HuH-7 (cell line): ENCODE measurements around the gene PLA2G6.
"Not testable (repeated sequence)": the region's sequence is repeated elsewhere in the genome, so short reads cannot be mapped to it uniquely, and the experiment has no call there.

Experiments
- DNase-seq: peaks from one replicate; pipeline ENCODE4 v3.0.0; 2011; ENCODE audit warnings: low spot score

The PLA2G6 gene

DNA sequence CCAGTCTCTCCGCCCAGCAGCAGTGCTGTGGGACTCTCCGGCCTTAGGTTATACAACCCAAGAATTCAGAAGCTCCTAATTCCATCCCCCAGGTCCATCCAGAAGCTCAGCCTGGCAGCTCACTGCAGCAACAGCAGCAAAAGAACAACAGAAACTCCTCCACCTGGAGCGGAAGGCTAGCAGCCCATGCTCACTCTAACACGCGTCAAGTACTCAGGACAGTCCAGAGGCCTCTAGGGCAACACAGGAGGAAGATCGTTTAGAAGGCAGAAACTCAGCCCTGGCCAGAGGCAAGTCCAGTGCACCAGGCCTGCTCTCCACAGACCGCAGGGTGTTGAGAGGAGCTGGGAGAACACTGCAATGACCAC is 17.1 kb downstream of the PLA2G6 start:
- no peak for DNase-seq

- DNase-seq = no peak
Observed at GRCh38 chr22:38163844-38164550, 17.6 kb downstream of the PLA2G6 start.

DNA sequence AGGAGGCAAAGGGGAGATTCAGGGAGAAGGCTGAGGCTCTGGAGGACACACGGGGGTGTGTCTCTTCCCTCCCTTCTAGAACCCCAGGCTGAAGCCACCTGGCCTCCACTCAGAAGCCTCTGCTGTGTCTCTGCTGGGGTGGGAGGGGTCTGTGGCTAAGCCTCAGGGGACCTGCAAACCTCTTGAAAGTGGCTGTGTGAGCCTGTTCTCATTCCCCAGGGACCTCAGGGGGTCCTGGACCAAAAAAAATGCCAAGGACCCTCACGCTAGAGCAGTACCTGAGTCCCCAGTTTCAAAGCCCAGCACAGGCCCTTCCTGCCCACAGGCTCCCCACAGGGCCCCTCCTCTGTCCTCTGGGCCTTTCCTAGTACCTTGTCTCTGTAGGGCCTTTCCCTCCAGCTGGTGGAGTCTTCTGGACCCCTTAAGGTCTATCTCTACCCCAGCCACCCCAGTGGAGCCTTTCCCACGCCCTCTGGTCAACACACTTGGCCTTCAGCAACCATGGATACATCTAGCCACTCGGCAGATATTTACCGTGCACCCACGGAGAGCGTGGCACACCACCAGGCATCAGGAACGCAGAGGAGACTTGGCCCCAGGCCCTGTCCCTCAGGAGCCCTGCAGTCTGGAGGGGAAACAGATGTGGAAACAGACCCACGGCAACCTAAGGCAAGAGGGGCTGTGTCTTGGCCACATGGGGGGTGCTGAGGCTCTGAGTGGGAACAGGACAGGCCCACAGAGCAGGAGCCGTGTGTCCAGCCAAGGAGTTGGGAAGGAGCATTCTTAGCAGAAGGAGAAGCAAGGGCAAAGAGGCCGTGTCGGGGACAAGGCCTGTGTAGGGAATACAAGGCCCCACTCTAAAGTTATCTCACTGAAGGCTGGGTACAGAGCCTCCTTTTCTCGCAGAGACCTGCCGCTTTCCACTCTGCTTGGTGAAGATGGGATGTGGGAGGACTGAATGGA is 18.5 kb downstream of the PLA2G6 start:
- no peak for DNase-seq

DNA sequence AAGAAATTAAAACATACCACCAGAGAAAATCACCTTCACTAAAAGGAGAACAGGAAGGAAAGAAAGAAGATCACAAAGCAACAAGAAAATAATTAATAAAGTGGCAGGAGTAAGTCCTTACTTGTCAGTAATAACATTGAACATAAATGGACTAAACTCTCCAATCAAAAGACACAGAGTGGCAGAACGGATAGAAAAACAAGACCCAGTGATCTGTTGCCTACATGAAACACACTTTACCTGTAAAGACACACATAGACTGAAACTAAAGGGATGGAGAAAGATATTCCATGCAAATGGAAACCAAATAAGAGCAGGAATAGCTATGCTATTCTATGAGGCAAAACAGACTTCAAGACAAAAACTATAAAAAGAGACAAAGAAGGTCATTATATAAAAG is 25.9 kb downstream of the PLA2G6 start:
- no peak for DNase-seq

DNA sequence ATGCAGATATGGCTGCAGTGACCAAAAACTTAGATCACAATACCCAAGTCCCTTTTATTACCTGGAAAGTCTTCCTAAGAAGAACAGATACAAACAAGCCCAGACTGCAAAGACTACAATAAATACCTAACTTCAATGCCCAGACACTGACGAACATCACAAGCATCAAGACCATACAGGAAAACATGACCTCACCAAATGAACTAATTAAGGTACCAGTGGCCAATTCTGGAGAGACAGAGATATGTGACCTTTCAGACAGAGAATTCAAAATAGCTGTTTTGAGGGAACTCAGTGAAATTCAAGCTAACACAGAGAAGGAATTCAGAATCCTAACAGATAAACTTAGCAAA is 27.1 kb downstream of the PLA2G6 start:
- DNase-seq = not testable (repeated sequence)

DNA sequence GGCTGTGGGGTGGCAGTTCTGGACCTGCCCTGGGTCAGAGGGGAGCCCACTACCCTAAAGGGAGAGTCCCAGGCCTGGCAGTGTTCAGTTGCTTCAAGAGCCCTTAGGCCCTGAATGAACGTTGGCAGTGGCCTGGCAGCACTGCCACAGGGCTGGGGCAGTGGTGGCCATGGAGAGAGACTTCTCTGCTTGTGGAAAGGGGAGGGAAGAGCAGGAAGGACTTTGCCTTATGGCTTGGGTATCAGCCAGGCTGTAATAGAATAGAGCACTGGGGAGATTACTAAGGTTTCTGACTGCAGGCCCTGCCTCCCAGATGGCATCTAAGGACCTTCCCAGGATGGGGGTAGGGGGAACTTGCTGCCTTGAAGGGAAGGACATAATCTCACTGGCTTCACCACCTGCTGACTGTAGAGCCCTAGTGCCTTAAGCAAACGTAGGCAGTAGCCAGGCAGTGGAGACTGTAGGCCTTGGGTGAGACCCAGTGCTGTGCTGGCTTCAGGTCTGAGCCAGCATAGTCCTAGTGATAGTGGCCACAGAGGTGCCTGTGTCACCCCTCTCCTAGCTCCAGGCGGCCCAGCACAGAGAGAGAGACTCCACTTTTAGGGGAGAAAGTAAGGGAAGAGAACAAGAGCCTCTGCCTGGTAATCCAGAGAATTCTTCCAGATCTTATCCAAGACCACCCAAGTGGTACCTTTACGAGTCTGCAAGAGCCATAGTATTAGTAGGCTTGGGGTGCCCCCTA is 27.6 kb downstream of the PLA2G6 start:
- DNase-seq = no peak

GRCh38 chr22:38151126-38151500 is 30.5 kb downstream of the PLA2G6 start:
- DNase-seq = no peak

DNA sequence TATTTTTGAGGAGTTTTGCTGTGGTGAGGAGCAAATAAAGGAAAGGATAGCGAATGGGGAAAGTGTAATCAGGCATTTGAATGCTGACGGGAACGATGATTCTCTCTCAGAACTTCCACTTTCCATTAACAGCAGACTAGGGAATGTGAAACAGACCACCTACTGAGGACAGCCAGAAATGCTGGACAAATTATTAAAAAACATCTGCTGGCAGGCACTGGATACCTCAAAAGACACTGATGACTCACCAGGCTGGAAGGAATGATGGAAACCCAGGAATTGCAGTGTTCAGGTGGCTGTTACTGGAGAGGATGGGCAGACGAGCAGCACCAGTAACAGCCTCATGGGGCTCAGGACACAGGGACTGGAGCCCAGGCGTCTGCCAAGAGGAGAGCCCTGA is 33.4 kb downstream of the PLA2G6 start:
- no peak for DNase-seq

GRCh38 chr22:38146166-38146565 is 35.5 kb downstream of the PLA2G6 start:
- DNase-seq = not testable (repeated sequence)

DNA sequence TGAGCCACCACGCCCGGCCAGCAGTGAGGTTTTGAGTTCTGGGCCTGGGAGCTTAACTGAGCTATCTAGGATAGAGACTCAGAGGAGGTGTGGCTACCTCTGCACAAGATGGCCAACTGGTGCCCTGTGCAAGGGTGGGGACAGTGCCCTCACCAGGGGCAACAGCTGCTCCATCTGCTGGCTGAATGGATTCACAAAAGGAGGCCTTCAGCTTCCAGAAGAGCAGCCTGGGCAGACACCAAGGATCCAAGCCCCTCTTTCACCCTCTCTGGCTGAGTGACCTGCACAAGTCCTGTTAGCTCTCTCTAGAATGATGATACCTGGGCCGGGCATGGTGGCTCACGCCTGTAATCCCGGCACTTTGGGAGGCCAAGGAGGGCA is 37.6 kb downstream of the PLA2G6 start:
- no peak for DNase-seq

- DNase-seq = no peak
Observed at GRCh38 chr22:38142606-38143005, 39.0 kb downstream of the PLA2G6 start.

- no peak for DNase-seq
Observed at GRCh38 chr22:38141217-38141973, 40.2 kb downstream of the PLA2G6 start.

GRCh38 chr22:38139901-38140300 is 41.7 kb downstream of the PLA2G6 start:
- DNase-seq = no peak

- no peak for DNase-seq
Observed at GRCh38 chr22:38138961-38139360, 42.7 kb downstream of the PLA2G6 start.

DNA sequence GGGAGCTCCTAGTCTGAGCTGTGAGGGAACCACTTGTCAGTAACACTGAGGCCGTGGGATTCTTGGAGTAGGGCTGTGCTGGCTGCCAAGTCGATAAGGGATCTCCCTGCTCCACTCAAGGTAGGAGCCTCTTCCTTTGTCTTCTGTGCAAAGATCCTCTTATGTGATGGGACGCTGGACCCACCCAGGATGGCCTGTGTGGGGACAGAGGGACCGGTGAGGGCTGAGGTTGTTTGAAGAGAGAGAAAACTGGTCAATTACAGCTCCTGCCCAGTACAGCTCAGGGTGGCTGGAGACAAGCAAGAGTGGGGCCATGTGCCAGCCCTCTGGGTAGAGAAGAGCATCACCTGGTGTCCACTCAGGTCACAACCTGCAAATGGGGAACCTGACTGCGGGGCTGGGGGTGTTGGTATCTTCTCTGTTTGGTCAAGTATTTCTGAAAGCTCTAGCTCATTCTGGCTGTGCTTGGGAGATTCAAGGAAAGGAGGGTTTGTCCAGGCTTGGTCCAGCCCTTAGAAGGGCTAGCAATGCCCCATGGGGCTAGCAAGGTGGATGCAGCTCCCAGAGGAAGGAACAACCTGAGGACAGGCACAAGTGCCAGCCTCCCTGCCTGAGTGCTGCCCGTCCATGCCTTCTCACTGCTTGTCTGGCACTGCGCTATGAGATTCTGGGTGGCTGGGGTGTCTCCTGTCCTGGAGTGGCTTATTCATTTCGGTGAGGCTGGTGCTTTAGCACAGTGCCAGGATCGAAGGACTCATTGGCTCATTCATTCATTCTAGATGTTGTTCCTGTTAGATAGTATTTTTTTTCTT is 43.5 kb downstream of the PLA2G6 start:
- no peak for DNase-seq

GRCh38 chr22:38136607-38137006 is 45.0 kb downstream of the PLA2G6 start:
- DNase-seq = no peak

DNA sequence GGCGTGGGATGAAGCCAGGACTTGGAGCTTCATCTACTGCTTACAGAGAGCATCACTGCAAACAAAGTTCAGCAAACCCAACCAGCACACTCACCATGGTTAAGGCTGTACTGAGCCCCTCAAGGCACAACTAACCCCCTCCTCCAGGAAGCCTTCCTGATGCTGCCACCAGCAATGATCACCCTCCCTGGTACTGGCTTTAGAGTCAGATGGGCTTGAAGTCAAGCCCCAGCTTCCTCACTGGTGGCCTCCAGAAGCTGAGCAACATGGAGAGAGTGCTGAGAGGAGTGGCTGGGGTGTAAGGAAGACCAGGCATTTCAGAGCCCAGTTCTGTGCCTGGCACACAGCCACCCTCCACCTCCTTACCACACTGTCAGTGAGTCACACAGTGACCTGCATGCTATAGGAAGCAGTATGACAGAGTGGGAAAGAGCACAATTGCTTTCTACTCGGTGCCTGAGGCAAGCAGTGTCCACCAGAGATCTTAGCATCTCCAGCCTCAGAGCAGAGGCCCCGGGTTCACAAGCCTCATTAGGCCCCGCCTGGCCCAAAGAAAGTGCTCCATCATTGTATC is 46.4 kb downstream of the PLA2G6 start:
- no peak for DNase-seq

DNA sequence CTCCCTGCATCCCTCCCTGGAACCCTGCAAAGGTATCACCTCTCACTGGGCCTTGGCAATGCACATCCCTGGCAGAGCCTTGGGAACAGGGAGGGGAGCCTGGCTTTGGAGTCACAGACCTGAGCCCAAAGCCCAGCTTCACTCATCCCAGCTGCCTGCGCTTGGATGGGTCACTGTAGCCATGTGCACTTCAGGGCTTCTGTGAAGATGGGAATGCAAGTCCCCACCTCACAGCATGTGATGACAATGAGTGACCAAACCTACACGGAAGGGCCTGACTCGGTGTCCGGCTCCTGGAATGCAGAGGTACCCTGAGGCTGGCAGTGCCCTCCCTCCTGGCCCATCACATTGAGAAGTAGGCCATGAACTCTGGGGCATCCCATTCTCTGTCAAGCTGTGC is 48.3 kb downstream of the PLA2G6 start:
- no peak for DNase-seq

GRCh38 chr22:38132794-38133193 is 48.8 kb downstream of the PLA2G6 start:
- DNase-seq = no peak

DNA sequence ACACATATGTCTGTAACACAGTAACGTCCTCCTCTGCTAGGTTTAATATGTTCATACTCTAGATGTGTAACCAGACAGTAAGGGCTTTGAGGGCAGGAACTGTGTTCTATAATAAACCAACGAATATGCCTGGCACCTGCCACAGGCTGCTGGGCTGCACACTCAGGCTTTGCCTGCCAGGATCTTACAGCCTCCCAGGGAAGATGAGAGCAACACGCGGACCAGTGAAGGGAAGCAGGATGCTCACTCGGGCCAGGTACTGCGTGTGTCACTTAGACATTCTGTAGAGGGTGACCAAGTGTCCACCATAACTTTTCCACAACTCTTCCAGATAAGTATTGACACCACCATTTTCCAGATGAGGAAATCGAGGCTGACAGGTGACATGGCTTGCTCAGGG is 49.5 kb downstream of the PLA2G6 start:
- no peak for DNase-seq

DNA sequence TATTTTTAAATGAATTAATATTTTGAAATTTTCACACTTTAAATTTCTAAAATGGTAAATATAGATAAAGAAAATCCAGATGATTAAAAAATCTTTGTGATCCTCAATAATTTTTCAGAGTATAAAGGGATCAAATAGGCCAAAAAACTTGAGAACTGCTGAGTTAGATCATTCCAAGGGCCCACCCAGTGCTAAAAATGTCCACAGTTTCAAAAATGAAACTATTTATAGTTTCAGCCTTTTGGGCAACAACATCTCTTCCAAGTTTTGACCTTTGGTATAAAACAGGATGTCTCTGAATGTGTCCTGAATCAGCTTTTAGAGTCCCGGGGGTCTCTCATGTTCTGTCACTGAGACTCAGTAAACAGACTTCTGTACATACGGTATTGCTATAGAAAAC is 50.2 kb downstream of the PLA2G6 start:
- no peak for DNase-seq
